ENCODE measurements around the gene RPA1.

The RPA1 gene

GRCh38 chr17:1829592-1830257 is at the start of gene RPA1, which contains the start of gene SMYD4:
TSS of gene RPA1 (plus strand) at chr17:1830005. CDS start at chr17:1830094, 89 bp downstream.
TSS of gene SMYD4 (minus strand) at chr17:1829902. CDS start at chr17:1827994, 1,908 bp downstream.
- H3K27me3 ChIP-seq (ENCODE audit: insufficient read depth, low read depth, severe bottlenecking): no peaks in the 10 kb centered on the region
- H3K36me3 ChIP-seq: peaks cover 57% of the 10 kb centered on the region
- H3K27ac ChIP-seq: peak within 1 kb of the TSS; percentile 86
- H3K9me3 ChIP-seq (ENCODE audit: severe bottlenecking): no peaks in the 10 kb centered on the region
- peak within 1 kb of the TSS; percentile 83 for H3K4me3 ChIP-seq (ENCODE audit: low read depth, low read length)
- no peak for TF ChIP-seq CTCF (IDR thresholded peaks at IDR 0.05; ENCODE audit: low read depth, low read length)
- DNase-seq: peak; percentile 83

- DNase-seq: no peak
- H3K9me3 ChIP-seq (ENCODE audit: severe bottlenecking): no peaks in the 10 kb centered on the region
- H3K4me3 ChIP-seq (ENCODE audit: low read depth, low read length): no peak overlapping the region
- no peaks in the 10 kb centered on the region for H3K27me3 ChIP-seq (ENCODE audit: insufficient read depth, low read depth, severe bottlenecking)
- H3K36me3 ChIP-seq: peaks cover 86% of the 10 kb centered on the region
- H3K27ac ChIP-seq: no peak overlapping the region
- no peak for TF ChIP-seq CTCF (IDR thresholded peaks at IDR 0.05; ENCODE audit: low read depth, low read length)
These were observed 47.6 kb upstream of the RPA1 start for GRCh38 chr17:1782171-1782567.

- H3K27ac ChIP-seq: no peak overlapping the region
- no peak for TF ChIP-seq CTCF (IDR thresholded peaks at IDR 0.05; ENCODE audit: low read depth, low read length)
- H3K4me3 ChIP-seq (ENCODE audit: low read depth, low read length): no peak overlapping the region
- peaks cover 83% of the 10 kb centered on the region for H3K36me3 ChIP-seq
- H3K27me3 ChIP-seq (ENCODE audit: insufficient read depth, low read depth, severe bottlenecking): no peaks in the 10 kb centered on the region
- no peaks in the 10 kb centered on the region for H3K9me3 ChIP-seq (ENCODE audit: severe bottlenecking)
- no peak for DNase-seq
These were observed 46.5 kb upstream of the RPA1 start for GRCh38 chr17:1783271-1783670.

DNA sequence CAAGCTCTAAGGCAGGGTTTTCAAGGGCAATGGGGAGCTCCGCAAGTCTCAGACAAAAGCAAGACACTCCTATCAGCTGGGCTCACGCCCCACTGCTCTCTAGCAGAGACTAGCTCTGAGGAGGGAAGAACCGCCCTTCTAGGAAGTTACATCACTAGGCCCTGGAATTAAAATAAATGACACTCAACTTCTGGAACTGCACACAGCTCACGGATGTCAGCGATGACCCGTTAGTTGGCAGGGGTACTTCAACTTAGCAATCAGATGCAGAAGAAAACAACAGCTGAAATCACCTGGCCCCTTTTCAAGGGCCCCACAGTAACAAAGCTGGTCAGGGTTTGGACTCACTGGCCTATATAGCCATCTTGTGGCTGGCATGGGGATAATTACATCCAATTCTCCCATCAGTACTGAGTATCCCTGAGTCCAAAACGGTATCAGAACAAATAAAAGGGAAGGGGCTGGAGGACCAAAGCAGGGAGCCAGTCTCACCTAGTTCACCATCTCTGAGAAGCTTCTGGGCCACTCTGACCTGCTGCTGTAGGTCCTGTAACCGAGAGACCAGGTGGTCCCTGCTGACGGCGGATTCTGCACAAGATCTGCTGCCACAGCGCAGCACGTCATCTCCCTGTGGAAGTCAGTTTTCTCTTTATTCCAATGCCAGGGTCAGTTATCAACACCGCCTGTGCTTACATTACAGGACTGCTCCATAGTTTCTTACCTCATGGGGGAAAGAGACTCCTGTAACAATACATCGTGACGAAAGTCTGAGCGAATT is 45.8 kb upstream of the RPA1 start:
- Histone ChIP-seq H3K9me3 (ENCODE audit: severe bottlenecking) (no peaks in the 10 kb centered on the region), H3K36me3 (peaks cover 79% of the 10 kb centered on the region), H3K4me3 (ENCODE audit: low read depth, low read length) (no peak overlapping the region), H3K27ac (no peak overlapping the region), H3K27me3 (ENCODE audit: insufficient read depth, low read depth, severe bottlenecking) (no peaks in the 10 kb centered on the region)
- TF ChIP-seq CTCF (IDR thresholded peaks at IDR 0.05; ENCODE audit: low read depth, low read length): peak; percentile 50; the same call in 1 of the 2 replicates
- DNase-seq: no peak

- peaks cover 62% of the 10 kb centered on the region for H3K36me3 ChIP-seq
- no peak for DNase-seq
- no peaks in the 10 kb centered on the region for H3K9me3 ChIP-seq (ENCODE audit: severe bottlenecking)
- no peak overlapping the region for H3K27ac ChIP-seq
- H3K27me3 ChIP-seq (ENCODE audit: insufficient read depth, low read depth, severe bottlenecking): no peaks in the 10 kb centered on the region
- no peak for TF ChIP-seq CTCF (IDR thresholded peaks at IDR 0.05; ENCODE audit: low read depth, low read length)
- no peak overlapping the region for H3K4me3 ChIP-seq (ENCODE audit: low read depth, low read length)
These were observed 43.9 kb upstream of the RPA1 start for GRCh38 chr17:1785930-1786329.
